Testis (tissue), 2 donors: ENCODE results near the gene ZNF740.

Source experiments
- CTCF ChIP-seq, 3 experiments: fragments of 450-650 bp in 2 of 3; fragments of 200-600 bp in 1 of 3; sonication (generic) in 1 of 3; IDR thresholded peaks; one replicate each; pipeline ENCODE4 v1.5.1; 2016 to 2019; ENCODE audit warnings: antibody characterized with exemption in 3 of 3, mild to moderate bottlenecking in 2 of 3, moderate library complexity in 1 of 3
- POLR2A ChIP-seq: fragments of 450-650 bp; IDR thresholded peaks from one replicate; pipeline ENCODE4 v1.6.1; 2017; ENCODE audit warnings: antibody characterized with exemption, mild to moderate bottlenecking, moderate library complexity

GRCh38 chr12:53147181-53147580, 33.3 kb upstream of the ZNF740 start:
- TF ChIP-seq CTCF (IDR thresholded peaks at IDR 0.05) = no peak
- no peak for TF ChIP-seq POLR2A
